Subcutaneous abdominal adipose tissue (tissue), 5 donors: ENCODE measurements around the gene GPI.
A peak's percentile ranks its signal among the peaks of the same experiment; 100 is the strongest.
"Not testable (repeated sequence)": the region's sequence is repeated elsewhere in the genome, so short reads cannot be mapped to it uniquely, and the experiment has no call there.

ENCODE experiments used
- H3K27ac ChIP-seq: one replicate; pipeline ENCODE4 v1.7.0; 2013; ENCODE audit warnings: low read depth, mild to moderate bottlenecking, inconsistent platforms, low read length, moderate library complexity
- H3K27me3 ChIP-seq, 5 donors: one replicate each; pipeline ENCODE4 v1.7.0; 2013; ENCODE audit warnings: low read length in 5 of 5, inconsistent platforms in 1 of 5; ENCODE audit not compliant: control insufficient read depth in 5 of 5, insufficient read depth in 4 of 5
- H3K36me3 ChIP-seq, 5 donors: one replicate each; pipeline ENCODE4 v1.7.0; 2013; ENCODE audit warnings: low read length in 5 of 5; ENCODE audit not compliant: control insufficient read depth in 5 of 5, insufficient read depth in 5 of 5
- H3K4me1 ChIP-seq, 5 donors: one replicate each; pipeline ENCODE4 v1.7.0; 2013; ENCODE audit warnings: low read length in 5 of 5, mild to moderate bottlenecking in 3 of 5, moderate library complexity in 1 of 5; ENCODE audit not compliant: control insufficient read depth in 5 of 5, insufficient read depth in 5 of 5
- H3K4me3 ChIP-seq, 5 donors: one replicate each; pipeline ENCODE4 v1.7.0; 2013; ENCODE audit warnings: low read length in 5 of 5, low read depth in 1 of 5
- H3K9ac ChIP-seq, 5 donors: one replicate each; pipeline ENCODE4 v1.7.0; 2013; ENCODE audit warnings: low read length in 5 of 5, mild to moderate bottlenecking in 4 of 5, moderate library complexity in 3 of 5
- H3K9me3 ChIP-seq, 5 donors: one replicate each; pipeline ENCODE4 v1.7.0; 2013; ENCODE audit warnings: low read length in 5 of 5; ENCODE audit not compliant: control insufficient read depth in 5 of 5
- donor health status: healthy.
- donor health status: healthy.
- donor health status: healthy.
- donor health status: healthy.
- donor health status: healthy.

The GPI gene

GRCh38 chr19:34324320-34324719 is 40.7 kb upstream of the GPI start:
- Histone ChIP-seq H3K9me3 (no peaks in the 10 kb centered on the region), H3K36me3 (peaks cover 7 to 62% (median 50%) of the 10 kb centered on the region in 5 donors), H3K9ac (no peak overlapping the region)

GRCh38 chr19:34325181-34325580 is 39.8 kb upstream of the GPI start:
- Histone ChIP-seq H3K9ac (no peak overlapping the region), H3K9me3 (no peaks in the 10 kb centered on the region), H3K36me3 (peaks cover 7 to 65% (median 53%) of the 10 kb centered on the region in 5 donors), H3K27ac (no peak overlapping the region), H3K4me1 (peaks cover 0 to 12% (median 2%) of the 10 kb centered on the region in 5 donors), H3K27me3 (no peaks in the 10 kb centered on the region), H3K4me3 (no peak overlapping the region)

More at GRCh38 chr19:34324320-34324719, 40.7 kb upstream of the GPI start:
- H3K27ac ChIP-seq, result no peak overlapping the region
- H3K4me1 ChIP-seq, result peaks cover 0 to 20% (median 3%) of the 10 kb centered on the region in 5 donors
- no peaks in the 10 kb centered on the region for H3K27me3 ChIP-seq
- no peak overlapping the region for H3K4me3 ChIP-seq

GRCh38 chr19:34325981-34326787 is 38.8 kb upstream of the GPI start:
- H3K9ac ChIP-seq, result no peak overlapping the region
- peaks cover 7 to 70% (median 57%) of the 10 kb centered on the region in 5 donors for H3K36me3 ChIP-seq
- no peak overlapping the region for H3K27ac ChIP-seq

GRCh38 chr19:34327851-34328250 is 37.1 kb upstream of the GPI start:
- H3K4me1 ChIP-seq, result peaks cover 0 to 18% (median 6%) of the 10 kb centered on the region in 5 donors
- H3K9me3 ChIP-seq, result no peaks in the 10 kb centered on the region
- no peak overlapping the region for H3K9ac ChIP-seq
- H3K36me3 ChIP-seq, result peaks cover 7 to 74% (median 59%) of the 10 kb centered on the region in 5 donors
- no peaks in the 10 kb centered on the region for H3K27me3 ChIP-seq
- no peak overlapping the region for H3K27ac ChIP-seq
- H3K4me3 ChIP-seq, result no peak overlapping the region

More at GRCh38 chr19:34325981-34326787, 38.8 kb upstream of the GPI start:
- Histone ChIP-seq H3K4me1 (peaks cover 0 to 11% (median 0%) of the 10 kb centered on the region in 5 donors), H3K27me3 (no peaks in the 10 kb centered on the region), H3K4me3 (no peak overlapping the region), H3K9me3 (no peaks in the 10 kb centered on the region)

- Histone ChIP-seq H3K36me3 (peaks cover 9 to 74% (median 57%) of the 10 kb centered on the region in 5 donors), H3K4me1 (peaks cover 0 to 26% (median 6%) of the 10 kb centered on the region in 5 donors), H3K27ac (peak overlapping the region; percentile 27), H3K27me3 (no peaks in the 10 kb centered on the region), H3K9me3 (no peaks in the 10 kb centered on the region), H3K9ac (no peak overlapping the region), H3K4me3 (no peak overlapping the region)
These were observed 36.0 kb upstream of the GPI start for GRCh38 chr19:34328982-34329381.

DNA sequence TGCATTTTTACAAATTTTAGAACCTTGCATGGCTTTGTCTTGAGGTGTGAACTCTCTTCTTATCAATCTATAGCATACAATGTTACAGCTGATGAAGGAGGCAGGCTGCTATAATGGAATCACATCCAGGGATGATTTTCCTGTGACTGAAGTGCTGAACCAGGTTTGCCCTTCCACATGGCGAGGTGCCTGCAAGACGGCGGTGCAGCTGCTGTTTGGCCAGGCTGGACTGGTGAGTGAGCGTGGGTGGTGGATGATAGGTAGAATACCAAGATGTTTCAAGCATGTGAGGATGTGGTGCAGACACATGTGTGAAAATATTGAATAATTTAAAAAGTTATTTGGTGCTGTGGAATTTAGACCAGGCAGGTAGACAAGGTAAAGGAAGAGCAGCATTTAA is 34.9 kb upstream of the GPI start:
- Histone ChIP-seq H3K27me3 (no peaks in the 10 kb centered on the region), H3K9me3 (no peaks in the 10 kb centered on the region), H3K9ac (no peak overlapping the region), H3K4me3 (no peak overlapping the region), H3K4me1 (peaks cover 0 to 27% (median 6%) of the 10 kb centered on the region in 5 donors), H3K27ac (no peak overlapping the region), H3K36me3 (peaks cover 6 to 69% (median 52%) of the 10 kb centered on the region in 5 donors)

GRCh38 chr19:34330596-34330995 is 34.4 kb upstream of the GPI start:
- not testable (repeated sequence) for H3K9me3 ChIP-seq, H3K27me3 ChIP-seq, H3K27ac ChIP-seq, H3K4me3 ChIP-seq, H3K9ac ChIP-seq
- peaks cover 6 to 64% (median 47%) of the 10 kb centered on the region in 5 donors for H3K36me3 ChIP-seq
- peaks cover 0 to 27% (median 6%) of the 10 kb centered on the region in 5 donors for H3K4me1 ChIP-seq

- not testable (repeated sequence) for H3K4me3 ChIP-seq, H3K9ac ChIP-seq, H3K27me3 ChIP-seq, H3K9me3 ChIP-seq
- peaks cover 6 to 59% (median 41%) of the 10 kb centered on the region in 5 donors for H3K36me3 ChIP-seq
- peaks cover 0 to 34% (median 7%) of the 10 kb centered on the region in 5 donors for H3K4me1 ChIP-seq
- H3K27ac ChIP-seq, result peak overlapping the region; percentile 57
These were observed 33.4 kb upstream of the GPI start for GRCh38 chr19:34331596-34331995.

GRCh38 chr19:34332027-34332760 is 32.8 kb upstream of the GPI start:
- Histone ChIP-seq H3K36me3 (peaks cover 5 to 58% (median 41%) of the 10 kb centered on the region in 5 donors), H3K27ac (peak overlapping the region; percentile 57), H3K4me1 (peaks cover 0 to 36% (median 13%) of the 10 kb centered on the region in 5 donors)

GRCh38 chr19:34335914-34336313 is 29.1 kb upstream of the GPI start:
- H3K9me3 ChIP-seq, result no peaks in the 10 kb centered on the region
- H3K27me3 ChIP-seq, result no peaks in the 10 kb centered on the region
- no peak overlapping the region for H3K9ac ChIP-seq
- peaks cover 7 to 56% (median 41%) of the 10 kb centered on the region in 5 donors for H3K36me3 ChIP-seq
- no peak overlapping the region for H3K27ac ChIP-seq
- H3K4me3 ChIP-seq, result no peak overlapping the region
- peaks cover 0 to 27% (median 14%) of the 10 kb centered on the region in 5 donors for H3K4me1 ChIP-seq

More at GRCh38 chr19:34332027-34332760, 32.8 kb upstream of the GPI start:
- Histone ChIP-seq H3K27me3 (no peaks in the 10 kb centered on the region), H3K4me3 (no peak overlapping the region), H3K9ac (no peak overlapping the region), H3K9me3 (no peaks in the 10 kb centered on the region)
